NCI-H526 (cell line): ENCODE data around the gene MFAP4.

ENCODE experiments used
- DNase-seq, 2 experiments: peaks; one replicate each; lab custom pipeline; 2025; lab: John Stamatoyannopoulos, UW

MFAP4 gene, protein sequence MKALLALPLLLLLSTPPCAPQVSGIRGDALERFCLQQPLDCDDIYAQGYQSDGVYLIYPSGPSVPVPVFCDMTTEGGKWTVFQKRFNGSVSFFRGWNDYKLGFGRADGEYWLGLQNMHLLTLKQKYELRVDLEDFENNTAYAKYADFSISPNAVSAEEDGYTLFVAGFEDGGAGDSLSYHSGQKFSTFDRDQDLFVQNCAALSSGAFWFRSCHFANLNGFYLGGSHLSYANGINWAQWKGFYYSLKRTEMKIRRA

DNA sequence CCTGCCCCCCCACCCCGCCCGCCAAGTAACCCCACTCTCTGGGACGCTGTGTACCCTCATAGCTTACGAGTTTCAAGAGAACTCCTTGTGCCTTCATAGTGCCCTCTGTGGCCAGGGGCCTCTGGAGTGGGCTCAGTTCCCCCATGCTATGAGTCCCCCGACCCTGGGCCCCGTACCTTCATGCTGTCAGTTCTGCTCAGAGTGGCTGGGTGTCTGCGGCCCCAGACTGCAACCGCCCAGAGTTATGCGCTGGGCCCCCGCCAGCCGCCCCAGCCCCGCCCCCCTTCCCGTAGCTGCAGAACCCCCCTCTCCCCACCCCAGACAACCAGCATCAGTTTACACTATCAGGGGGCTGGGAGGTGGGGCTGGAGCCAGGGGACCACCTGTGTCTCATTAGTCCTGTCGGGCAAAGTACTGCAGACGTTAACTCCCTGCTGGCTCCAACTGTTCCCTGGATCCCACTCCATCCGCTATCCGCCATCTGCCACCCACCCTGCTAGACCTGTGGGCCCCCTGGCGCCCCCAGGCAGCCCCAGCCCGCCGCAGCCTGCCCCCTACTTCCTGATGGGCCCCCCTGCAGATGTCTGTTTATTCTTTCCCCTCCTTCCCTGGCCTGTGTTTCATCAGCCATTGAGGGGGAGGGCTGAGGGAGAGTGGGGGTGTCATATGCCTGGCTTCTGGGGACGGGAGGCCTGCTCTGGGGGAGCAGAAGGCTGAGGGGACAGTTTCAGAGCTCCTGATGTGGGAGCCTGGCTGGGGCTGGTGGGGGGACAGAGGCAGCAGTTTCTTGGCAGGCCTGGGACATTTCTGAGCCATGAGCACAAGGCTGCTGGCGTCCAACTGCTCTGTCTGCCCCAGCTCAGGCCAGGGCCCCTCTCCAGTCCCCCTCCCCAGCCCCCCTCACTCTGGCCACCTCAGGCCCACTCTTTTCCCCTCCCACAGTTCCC is at the start of gene MFAP4:
Gene MFAP4, minus strand, starts transcription at position 217 of the 947 bp plus-strand sequence. Its CDS starts 35 bp downstream, at position 182.
- no peak for DNase-seq

DNA sequence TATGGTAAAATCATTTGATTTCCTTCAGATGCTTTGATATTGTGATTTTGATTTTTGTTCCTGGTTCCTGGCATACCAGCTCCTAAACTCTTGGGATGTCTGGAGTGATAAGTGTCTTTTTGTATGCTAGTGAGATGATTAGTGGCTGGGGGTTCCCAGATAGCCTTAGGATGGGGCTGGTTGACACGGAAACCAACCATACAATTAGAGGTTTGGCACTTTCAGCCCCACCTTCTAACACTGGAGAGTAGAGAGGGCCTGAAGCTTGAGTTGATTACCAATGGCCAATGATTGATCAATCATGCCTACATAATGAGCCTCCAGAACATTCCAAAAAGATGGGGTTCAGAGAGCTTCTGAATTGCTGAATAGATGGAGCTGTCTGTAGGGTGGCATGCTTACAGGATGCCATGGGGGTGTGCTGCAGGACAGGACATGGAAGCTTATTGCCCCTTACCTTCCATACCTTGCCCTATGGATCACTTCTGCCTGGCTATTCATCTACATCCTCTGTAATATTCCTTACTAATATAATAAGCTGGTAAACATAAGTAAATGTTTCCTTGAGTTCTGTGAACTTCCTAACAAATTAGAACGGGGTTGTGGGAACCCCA is 46.8 kb upstream of the MFAP4 start:
- no peak for DNase-seq

DNA sequence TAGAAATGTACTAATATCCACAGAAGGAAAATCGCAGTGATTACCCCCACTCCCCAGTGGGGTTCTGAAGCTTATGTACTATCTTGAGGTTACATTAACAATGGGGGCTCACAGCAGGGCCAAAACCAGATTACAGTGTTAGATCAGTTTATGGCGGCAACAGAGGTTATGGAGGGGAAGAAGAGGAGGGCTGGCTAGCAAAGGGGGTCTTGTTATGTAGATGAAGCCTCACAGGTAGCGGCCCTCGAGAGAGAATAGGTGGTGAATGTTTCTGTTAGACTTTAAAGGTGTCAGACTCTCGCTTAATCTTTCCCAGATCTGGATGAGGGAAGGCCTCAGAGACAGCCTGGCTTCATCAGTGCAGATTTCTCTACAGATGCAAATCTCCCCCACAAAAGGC is 46.3 kb upstream of the MFAP4 start:
- no peak for DNase-seq

DNA sequence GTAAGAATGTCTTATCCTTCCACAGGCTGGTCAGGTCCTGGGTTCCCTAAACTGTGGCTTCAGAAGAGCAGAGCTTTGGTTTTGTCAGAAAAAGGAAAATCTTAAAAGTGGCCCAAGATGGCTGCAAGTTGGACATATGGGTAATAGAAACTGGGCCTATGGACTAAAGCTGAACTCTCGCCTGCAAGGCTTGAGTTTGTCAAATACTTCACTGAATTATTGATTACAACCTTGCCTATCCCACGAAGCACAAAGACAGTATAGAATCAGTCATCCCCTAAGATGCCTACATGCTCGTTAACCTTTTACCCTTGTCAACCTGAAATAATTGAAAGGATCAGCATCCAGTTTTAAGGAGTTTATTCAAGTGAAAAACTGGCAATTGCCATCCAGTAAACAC is 44.7 kb upstream of the MFAP4 start:
- no peak for DNase-seq

DNA sequence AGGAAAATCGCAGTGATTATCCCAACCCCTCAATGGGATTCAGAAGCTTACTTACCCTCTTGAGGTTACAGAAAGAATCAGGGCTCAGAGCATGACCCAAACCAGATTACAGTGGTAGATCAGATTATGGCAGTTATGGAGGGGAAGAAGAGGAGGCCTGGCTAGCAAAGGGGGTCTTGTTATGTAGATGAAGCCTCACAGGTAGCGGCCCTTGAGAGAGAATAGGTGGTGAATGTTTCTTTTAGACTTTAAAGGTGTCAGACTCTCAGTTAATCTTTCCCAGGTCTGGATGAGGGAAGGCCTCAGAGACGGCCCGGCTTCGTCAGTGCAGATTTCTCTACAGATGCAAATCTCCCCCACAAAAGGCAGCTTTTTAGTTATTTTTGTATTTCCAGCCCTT is 39.6 kb upstream of the MFAP4 start:
- DNase-seq: no peak

DNA sequence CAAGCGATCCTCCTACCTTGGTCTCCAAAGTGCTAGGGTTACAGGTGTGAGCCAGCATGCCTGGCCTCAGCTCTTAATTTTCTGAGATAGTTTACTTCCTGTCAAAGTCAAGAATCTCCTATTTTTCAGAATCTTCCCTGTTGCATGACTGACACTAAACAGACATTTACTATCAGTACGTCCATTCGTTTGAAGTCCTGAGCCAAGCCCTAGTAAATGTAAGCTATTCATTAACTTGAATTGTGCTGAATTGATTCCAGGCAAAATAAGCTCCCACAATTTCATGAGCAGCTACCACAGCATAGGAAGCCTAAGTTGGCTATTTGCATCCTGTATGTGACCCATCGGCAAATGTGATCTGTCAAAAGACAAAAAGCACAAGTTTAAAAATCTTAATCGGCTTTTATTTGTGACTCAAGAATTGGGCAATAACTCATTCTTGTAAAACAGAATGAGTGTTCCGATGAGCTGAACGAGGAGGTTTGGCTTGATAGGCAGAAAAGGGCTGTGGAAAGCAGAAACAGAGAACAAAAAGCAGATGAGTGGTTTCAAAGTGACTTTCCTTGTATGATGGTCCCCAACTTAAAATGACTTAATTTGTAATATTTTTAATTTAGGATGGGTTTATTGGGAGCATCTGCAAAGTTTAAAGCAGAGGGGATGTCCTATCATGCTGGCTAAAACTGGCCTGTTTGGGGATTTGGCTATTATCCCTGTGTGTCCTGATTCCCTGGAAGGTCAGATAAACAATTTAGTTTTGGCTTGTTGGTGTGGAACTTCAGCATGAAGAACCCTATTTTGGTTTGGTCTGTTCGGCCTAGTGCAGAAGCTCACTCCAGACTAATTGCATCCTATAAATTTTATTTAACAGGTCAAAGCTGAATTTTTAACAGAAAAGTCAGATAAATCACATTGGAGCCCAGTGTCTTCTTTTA is 38.2 kb upstream of the MFAP4 start:
- DNase-seq: no peak

DNA sequence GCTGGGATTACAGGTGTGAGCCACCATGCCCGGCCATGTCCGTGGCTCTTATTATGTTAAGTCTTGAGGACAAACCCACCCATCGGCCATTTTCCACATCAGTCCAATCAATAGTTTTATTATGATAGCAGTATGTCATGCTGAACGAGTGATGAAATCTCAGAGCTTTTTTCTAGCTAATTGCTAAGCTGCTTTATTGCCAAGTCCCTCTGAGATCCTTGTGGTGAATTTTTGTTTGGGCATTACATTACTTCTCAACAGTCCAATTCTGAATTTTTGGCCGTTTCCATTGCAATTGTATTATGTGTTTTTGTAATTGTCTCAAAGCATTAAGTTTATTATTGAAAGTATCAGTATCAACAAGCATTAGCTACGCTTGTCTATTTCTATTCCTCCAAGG is 34.9 kb upstream of the MFAP4 start:
- DNase-seq: no peak

DNA sequence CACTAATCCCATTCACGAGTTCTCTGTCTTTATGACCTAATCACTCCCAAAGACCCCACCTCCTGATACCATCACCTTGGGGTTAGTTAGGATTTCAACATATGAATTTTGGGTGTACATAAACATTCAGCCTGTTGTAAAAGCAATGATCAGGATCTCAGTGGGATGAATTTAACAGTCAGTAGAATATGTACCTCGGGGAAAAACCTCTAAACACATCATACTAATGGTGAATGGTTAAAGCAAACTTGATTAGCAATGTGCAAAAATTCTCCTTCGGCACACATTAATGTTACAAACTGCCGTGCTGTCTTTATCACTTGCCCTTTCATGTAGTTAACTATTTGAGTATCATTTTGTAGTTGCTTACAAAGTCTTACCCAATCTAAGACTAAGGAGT is 34.2 kb upstream of the MFAP4 start:
- DNase-seq: no peak

DNA sequence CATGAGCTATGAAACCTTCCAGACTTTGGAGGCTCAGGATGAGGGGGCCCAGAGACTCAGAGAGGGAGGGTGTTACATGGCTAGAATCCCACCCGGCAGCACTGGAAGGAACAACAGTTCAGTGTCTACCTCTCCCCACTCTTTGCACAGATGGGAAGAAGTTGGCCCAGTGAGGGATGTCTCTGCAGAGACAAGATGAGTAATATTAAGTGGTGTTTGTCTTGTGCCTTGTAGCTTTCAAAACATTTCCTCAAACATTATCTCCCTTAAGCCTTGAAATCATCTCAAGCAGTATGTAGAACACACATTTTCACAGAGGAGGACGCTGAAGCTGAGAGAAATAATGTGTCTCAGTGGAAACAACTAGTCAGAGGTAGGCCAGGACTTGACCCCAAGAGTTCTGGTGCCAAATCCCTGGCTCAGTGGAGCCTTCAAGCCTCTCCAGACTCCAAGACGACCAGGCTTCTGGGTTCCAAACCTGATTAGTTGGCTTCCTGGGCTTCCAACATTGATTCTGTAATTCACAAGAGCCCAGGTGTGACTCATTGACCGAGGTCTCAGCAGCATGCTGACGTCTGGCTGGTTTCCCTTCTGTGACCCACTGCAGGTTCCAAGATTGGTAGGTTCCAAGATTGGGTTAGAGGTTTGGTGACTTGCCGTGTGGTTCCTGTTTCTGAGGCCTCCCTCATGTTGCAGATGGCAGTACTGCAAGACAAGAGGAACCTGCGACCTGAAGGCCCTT is 31.4 kb upstream of the MFAP4 start:
- no peak for DNase-seq

DNA sequence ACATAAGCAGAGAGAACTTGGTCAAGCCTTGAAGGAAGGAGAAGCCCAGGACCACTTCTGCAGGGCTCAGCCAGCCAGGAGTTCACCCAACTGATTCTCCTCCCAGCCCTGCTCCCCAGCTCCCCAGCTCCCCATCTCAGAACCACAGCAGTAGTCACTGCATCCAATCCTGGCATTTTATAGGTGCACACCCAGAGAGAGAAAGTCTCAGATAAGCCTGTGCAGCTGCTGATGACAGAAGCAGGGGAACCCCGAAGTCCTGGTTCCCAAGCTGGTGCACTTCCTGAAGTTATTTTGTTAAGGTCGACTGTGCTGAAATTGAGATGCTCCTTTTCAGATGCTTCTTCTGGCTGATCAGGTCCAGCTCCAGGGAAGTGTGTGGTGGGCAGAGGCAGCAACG is 30.6 kb upstream of the MFAP4 start:
- no peak for DNase-seq

DNA sequence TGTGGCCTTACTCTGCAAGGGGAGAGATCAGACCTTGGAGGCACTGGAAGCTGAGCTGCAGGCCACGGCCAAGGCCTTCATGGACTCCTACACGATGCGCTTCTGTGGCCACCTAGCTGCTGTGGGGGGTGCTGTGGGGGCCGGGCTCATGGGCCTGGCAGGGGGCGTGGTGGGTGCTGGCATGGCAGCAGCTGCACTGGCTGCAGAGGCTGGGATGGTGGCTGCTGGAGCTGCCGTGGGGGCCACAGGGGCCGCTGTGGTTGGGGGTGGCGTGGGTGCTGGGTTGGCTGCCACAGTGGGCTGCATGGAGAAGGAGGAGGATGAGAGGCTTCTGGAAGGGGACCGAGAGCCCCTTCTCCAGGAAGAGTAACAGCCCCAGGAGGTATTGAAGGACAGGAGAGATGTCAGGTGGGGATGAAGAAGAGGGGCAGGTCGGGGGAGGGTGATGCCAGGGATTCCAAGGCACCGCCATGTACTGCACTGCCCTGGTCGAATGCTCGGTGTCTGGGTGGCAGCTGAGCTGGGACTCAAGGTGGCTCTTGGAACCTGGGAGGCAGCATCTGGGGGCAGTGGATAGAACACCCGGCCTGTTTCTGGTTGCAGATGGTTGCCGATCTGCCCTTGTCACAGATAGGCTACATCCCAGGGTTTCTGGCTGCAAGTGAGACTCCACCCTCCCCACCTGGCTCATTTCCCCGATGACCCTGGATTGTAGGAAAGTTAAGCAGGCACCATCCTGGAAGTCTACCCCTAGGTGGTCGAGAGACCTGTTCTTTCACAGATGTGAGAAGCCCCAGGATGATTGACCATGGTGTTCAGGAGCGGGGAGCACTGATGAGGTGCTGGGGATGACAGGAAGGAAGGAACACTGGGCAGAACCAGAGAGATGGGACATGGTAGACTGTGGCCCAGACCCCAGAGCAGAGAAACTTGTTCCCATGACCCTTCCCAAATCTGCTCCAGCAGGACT is 29.1 kb upstream of the MFAP4 start:
- DNase-seq: no peak

DNA sequence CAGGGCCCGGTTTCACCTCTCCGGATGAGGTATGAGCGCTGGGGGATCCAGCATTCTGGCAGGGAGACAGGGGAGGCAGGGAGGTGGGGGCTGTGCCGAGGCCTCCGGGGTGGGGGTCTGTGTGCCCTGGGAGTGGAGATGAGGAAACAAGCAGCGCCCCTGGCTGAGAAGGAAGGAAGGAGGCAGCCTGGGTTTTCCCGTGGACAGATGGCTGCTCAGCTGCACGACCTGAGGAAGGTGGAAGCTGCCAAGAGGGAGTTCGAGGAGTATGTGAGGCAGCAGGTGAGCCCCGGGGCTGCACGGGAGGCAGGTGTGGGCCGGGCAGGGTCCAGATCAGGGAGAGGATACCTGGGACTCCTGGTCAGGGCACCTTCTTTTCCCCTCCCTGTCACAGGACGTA is 28.3 kb upstream of the MFAP4 start:
- DNase-seq: no peak

DNA sequence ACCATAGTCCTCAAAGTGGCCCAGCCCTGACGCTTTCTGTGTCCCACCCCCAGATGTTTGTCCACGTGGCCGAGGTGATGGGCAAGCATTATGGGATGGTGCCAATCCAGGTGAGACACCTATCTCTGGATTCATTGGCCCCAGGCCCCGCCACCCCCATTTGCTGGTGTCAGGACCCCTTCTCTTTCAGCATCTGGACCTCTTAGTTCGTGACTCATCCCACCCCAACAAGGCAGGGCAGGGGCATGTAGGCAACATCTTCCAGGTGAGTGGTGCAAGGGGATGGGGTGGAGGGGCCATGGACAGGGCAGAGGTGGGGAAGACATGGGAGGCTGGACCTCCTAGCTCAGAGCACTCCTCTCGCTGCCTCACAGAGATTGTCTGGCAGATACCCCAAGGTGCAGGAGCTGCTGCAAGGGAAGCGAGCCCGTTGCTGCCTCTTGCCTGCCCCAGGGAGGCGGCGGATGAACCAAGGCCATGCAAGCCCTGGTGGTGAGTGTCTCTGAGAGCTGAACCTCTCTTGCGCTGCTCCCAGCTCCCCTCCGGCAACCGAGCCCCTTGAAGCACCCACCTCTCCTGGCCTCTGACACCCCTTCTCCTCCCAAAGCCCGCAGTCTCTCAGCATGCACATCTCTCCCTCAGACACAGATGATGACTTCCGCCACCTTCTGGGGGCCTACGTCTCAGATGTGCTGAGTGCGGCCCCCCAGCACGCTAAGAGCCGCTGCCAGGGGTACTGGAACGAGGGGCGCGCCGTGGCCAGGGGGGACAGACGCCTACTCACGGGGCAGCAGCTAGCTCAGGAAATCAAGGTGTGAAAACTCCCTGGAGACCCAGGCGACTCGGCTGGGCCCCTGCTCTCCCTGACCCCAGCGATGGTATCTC is 27.6 kb upstream of the MFAP4 start:
- no peak for DNase-seq

DNA sequence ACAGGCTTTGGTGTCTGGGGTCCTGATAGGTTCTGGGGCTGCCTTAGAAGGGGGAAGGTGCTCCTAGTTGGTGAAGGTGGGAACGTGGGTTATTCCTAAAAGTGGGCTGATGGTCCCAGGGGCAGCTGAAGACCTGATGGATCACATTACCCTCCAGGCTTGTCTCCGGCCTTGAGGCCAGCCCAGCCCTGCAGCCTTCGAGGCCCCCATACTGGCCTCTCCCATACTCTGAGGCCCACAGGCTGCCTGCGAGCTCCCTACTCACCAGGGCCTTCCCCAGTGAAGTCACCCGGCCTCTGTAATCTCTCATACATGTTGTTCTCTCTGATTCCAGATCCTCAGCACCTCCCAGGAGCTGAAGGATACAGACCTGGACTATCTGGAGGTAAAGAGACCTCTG is 26.8 kb upstream of the MFAP4 start:
- no peak for DNase-seq

DNA sequence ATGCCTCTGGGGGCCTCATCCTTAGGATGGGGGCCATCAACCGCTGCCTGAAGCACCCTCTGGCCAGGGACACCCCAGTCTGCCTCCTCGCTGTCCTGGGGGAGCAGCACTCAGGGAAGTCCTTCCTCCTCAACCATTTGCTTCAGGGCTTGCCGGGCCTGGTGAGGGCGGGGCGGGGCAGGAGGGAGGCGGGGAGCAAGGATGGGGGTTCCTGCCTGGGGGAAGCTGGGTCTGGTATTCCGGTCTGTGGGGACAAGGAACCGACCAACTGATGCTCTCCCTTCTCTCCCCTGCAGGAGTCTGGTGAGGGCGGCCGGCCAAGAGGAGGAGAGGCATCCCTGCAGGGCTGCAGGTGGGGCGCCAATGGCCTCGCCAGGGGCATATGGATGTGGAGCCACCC is 26.0 kb upstream of the MFAP4 start:
- no peak for DNase-seq

DNA sequence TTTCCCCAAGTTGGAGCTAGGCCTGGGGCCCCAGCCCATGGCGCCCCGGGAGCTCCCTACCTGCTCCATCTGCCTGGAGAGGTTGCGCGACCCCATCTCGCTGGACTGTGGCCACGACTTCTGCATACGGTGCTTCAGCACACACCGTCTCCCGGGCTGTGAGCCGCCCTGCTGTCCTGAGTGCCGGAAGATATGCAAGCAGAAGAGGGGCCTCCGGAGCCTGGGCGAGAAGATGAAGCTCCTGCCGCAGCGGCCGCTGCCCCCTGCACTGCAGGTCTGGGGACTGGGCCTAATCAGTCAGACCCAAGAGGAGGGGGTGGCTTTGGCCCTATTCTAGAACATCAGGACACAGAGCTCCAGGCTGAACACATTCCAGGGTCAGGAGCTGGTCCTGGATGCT is 25.5 kb upstream of the MFAP4 start:
- no peak for DNase-seq

DNA sequence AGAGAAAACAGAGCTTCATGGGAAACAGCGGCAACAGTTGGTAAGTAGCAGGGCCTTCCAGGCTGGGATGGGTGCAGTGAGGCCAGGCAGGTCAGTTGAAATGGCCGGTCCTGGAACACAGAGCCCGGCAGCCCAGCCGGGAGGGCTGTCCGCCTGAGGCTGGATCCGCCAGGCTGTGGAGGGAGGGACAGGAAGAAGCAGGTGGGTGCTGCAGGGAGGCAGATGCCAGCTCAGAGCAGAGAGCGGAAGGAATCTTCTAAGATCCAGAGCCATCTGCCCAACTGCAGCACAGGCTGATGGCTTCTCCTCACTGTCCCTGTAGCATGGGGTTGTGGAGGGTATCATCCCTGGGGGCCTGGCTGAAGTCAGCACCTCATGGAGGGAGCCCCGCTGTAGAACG is 24.6 kb upstream of the MFAP4 start:
- no peak for DNase-seq

DNA sequence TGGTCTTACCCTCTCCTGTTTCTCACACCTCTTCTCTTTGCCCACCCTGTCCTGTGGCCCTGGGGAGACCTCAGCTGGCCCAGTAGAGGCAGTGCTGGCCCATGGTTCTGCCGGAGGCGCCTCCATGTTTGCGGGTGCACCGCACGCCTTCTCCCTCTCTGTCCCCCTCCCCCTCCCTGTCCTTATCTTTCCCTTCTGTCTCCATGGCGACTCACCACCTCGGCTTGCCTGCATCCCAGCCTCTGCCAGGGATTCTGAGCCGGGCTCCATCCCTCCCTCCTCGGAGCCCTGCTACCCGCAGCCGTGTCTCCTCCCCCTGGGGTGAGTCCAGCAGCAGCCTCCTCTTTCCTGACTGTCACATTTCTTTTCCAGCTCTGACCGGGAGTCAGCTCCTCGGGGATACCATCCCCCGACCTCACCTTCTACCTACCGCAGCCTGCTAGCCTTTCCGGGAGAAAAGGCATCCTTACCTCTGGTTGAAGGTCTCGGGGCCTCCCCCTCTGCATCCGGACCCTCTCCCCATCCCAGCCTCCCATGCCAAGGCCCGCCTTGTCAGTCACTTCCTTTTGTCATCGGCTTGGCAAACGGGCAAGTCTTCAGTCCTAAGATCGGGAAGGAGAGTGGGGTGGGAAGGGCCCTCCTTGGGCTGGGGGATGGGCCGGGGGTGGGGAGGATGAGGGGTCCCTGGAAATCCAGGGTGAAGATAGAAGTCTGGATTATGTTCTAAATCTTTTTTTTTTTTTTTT is 24.1 kb upstream of the MFAP4 start, which contains the start of gene RNF112:
Gene RNF112, plus strand, starts transcription at position 358 of the 746 bp plus-strand sequence. Its CDS starts 177 bp downstream, at position 535.
- no peak for DNase-seq
